RWPE1 (cell line): ENCODE data around the gene GCNT2.

ENCODE experiments used
- CTCF ChIA-PET: fragments of 350-600 bp; sonication (Branson Sonifier 250); formaldehyde crosslinking; extraction: SDS; loops from one replicate; lab custom pipeline; 2021; lab: Yijun Ruan, JAX
- POLR2A ChIA-PET: fragments of 400-600 bp; formaldehyde crosslinking; extraction: SDS; loops from one replicate; lab custom pipeline; 2020; ENCODE audit warnings: antibody characterized with exemption; ENCODE audit not compliant: low non-redundant PET; lab: Yijun Ruan, JAX
- DNase-seq: peaks from one replicate; pipeline ENCODE4 v3.0.0; 2012; ENCODE audit warnings: low spot score
- H3K27ac ChIP-seq: fragments of 450-650 bp; 2 replicates; pipeline ENCODE4 v1.5.1; 2017
- TF ChIP-seq, protein P1 (sequence below): fragments of 450-650 bp; conservative IDR thresholded peaks from 2 replicates; pipeline ENCODE4 v1.5.1; 2017; ENCODE audit warnings: low read depth, mild to moderate bottlenecking

Gene GCNT2

DNA sequence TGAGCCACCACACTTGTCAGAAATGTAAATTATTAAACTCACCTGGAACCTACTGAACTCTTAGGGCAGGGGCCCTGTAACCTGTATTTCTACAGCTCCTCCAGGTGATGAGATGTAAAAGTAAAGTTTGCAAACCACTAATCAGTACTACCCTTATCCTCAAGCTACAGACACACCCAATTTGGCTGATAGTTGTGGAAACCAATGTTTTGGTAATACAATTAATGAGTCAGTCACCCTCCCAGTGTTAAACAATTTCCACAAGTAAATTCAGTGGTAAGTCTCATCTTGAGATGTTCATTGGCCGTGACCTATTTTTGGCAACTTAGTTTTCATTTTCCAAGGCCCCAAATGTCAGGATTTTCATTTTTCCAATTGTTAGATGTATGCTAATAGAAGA is 29.6 kb downstream of the GCNT2 start:
- H3K27ac ChIP-seq = no peak overlapping the region
- DNase-seq = no peak
- TF ChIP-seq, protein P1, sequence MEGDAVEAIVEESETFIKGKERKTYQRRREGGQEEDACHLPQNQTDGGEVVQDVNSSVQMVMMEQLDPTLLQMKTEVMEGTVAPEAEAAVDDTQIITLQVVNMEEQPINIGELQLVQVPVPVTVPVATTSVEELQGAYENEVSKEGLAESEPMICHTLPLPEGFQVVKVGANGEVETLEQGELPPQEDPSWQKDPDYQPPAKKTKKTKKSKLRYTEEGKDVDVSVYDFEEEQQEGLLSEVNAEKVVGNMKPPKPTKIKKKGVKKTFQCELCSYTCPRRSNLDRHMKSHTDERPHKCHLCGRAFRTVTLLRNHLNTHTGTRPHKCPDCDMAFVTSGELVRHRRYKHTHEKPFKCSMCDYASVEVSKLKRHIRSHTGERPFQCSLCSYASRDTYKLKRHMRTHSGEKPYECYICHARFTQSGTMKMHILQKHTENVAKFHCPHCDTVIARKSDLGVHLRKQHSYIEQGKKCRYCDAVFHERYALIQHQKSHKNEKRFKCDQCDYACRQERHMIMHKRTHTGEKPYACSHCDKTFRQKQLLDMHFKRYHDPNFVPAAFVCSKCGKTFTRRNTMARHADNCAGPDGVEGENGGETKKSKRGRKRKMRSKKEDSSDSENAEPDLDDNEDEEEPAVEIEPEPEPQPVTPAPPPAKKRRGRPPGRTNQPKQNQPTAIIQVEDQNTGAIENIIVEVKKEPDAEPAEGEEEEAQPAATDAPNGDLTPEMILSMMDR = no peak
- POLR2A ChIA-PET = no interaction called here
- CTCF ChIA-PET = no interaction called here

DNA sequence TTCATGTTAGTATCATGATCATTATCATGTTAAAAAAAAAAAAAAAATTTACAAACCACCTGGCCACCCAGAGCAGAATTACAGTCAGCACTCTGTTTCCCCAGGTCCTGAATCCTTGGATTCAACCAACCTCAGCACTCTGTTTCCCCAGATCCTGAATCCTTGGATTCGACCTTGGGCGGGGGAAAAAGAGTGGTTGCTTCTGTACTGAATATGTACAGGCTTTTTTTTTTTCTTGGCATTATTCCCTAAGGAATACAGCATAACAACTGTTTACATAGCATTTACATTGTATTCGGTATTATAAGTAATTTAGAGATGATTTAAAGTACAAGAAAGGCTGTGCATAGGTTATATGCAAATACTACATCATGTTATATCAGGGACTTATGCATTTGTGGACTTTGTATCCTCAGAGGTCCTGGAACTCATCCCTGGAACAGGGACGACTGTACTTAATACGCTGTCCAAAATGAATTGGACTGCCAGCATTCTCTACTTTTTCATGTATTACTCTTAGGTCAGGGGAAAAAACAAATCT is 31.2 kb downstream of the GCNT2 start:
- CTCF ChIA-PET = no interaction called here
- TF ChIP-seq, protein P1 = no peak
- POLR2A ChIA-PET = no interaction called here
- no peak overlapping the region for H3K27ac ChIP-seq
- no peak for DNase-seq

DNA sequence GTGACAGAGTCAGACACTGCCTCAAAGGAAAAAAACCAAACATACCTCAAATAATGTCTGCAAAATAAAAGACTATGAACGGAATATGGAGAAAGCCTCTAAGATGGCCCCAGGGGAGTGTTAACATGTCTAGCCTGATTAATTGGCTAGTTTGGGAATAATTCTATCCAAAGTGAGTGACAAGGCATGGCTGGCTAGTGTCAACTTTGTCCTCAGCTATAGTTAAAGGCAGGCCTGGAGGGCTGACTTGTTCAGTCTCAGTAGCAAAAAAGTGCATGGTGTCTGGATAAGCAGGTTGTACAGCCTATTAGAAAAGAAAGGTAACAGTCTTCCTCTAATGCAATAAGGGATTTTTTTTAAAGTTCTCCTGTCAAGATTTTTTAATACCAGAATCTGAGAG is 32.7 kb downstream of the GCNT2 start:
- TF ChIP-seq, protein P1 = no peak
- H3K27ac ChIP-seq = no peak overlapping the region
- CTCF ChIA-PET = interaction anchor here (0.6 kb wide), 1 partner anchor 83 kb away, joined by 5 read pairs; no protein-coding TSS in a partner anchor
- POLR2A ChIA-PET = no interaction called here
- no peak for DNase-seq

DNA sequence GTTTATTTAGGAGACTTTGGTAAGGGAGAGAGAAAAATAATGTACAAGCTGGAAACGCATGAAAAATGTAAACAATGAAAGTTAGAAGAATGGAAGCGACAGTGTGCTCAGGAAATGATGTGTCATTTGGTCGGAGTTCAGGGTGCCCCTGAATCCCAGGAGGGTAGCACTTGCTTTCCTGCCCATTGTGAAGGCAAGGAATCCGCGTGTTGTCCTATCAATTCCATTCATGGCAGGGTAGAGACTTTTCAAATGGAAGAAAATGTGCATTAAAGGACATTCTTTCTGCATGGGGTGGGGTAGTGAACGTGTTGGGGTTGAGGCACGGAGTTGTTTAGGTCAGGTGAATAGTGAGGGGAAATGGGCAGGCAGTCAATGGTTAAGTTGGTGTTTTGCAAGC is 33.7 kb downstream of the GCNT2 start:
- POLR2A ChIA-PET = interaction anchor here (0.6 kb wide), 1 partner anchor 9 kb away, joined by 4 read pairs; no protein-coding TSS in a partner anchor
- no peak for DNase-seq
- no peak overlapping the region for H3K27ac ChIP-seq
- TF ChIP-seq, protein P1 = no peak
- CTCF ChIA-PET = interaction anchor here (2.1 kb wide), 1 partner anchor 76 kb away, joined by 11 read pairs; no protein-coding TSS in a partner anchor

DNA sequence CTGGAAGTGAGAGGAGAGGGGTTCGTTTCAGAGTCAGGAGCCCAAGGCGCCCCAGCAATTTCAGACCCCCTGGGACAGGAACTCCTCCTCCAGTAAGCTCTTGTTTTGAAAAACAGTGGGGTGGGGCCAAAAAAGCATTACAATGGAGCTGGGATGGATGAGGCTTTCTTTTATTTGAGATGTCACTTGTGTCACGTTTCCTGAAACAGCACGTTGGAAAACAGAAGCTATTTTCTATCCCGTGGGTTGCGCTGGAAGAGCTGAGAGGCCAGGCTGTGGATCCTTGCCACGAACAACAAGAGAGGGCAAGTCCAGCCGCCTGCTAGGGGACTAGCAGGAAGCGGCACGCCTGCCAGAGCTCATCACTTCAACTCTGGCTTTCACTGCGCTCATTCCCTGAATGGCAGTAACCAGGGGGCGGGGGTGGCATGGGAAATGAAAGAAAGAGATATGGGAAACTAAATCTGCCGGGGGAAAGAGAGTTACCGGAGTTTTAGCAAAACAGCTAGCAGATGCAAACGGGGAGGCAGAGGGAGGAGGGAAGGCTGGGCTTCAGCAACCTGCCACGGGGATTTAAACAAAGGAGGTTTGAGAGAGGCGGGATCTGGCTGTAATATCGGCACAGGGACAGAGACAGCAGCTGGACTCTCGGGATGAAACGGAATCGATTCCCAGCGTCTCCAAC is 34.6 kb downstream of the GCNT2 start:
- CTCF ChIA-PET = interaction anchor here (0.7 to 2.1 kb wide), 2 partner anchors 77 to 1394 kb away, joined by 3 to 11 read pairs; no protein-coding TSS in a partner anchor
- peak; percentile 44 for DNase-seq
- POLR2A ChIA-PET = interaction anchor here (0.6 kb wide), 1 partner anchor 8 kb away, joined by 4 read pairs; no protein-coding TSS in a partner anchor

DNA sequence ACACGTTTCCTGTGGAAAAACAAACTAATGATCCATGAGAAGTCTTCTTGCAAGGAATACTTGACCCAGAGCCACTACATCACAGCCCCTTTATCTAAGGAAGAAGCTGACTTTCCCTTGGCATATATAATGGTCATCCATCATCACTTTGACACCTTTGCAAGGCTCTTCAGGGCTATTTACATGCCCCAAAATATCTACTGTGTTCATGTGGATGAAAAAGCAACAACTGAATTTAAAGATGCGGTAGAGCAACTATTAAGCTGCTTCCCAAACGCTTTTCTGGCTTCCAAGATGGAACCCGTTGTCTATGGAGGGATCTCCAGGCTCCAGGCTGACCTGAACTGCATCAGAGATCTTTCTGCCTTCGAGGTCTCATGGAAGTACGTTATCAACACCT is 35.4 kb downstream of the GCNT2 start:
- ChIA-PET CTCF (interaction anchor here (2.1 kb wide), 1 partner anchor 78 kb away, joined by 11 read pairs; no protein-coding TSS in a partner anchor), POLR2A (no interaction called here)
- H3K27ac ChIP-seq = no peak overlapping the region
- no peak for DNase-seq
- TF ChIP-seq, protein P1 = no peak

More for the DNA sequence above, 34.6 kb downstream of the GCNT2 start:
- peak overlapping the region; percentile 56 for H3K27ac ChIP-seq
- TF ChIP-seq, protein P1 = no peak
